A673 (cell line): ENCODE data around the gene SUSD5. TPM values are rescaled to one million over a fixed set of nuclear protein-coding genes. Genes with fewer than 3 reads are reported as not detected.

Source experiments
- BruUV-seq: library from RNA; stranded (reverse); fragments of 400-500 nt; replicated peaks from 2 replicates; lab custom pipeline; 2021; lab: Mats Ljungman, UMichigan
- CTCF ChIA-PET: fragments of 300-600 bp; sonication (Branson Sonifier 250); formaldehyde crosslinking; loops from one replicate; lab custom pipeline; 2022; ENCODE audit warnings: antibody characterized with exemption; lab: Charles Lee
- POLR2A ChIA-PET: fragments of 300-600 bp; sonication (Branson Sonifier 250); formaldehyde crosslinking; loops from one replicate; lab custom pipeline; 2022; ENCODE audit warnings: antibody characterized with exemption; ENCODE audit not compliant: low non-redundant PET; lab: Charles Lee
- DNase-seq: peaks from one replicate; pipeline ENCODE4 v3.0.0-alpha.2; 2015; ENCODE audit warnings: low spot score
- H3K27ac ChIP-seq: fragments of 200-600 bp; sonication (generic); 2 replicates; pipeline ENCODE4 v1.5.1; 2016; ENCODE audit warnings: mixed run types, low read depth, mild to moderate bottlenecking, mixed read lengths, antibody characterized with exemption, low read length; ENCODE audit not compliant: poor library complexity, severe bottlenecking
- H3K27me3 ChIP-seq: fragments of 200-600 bp; sonication (generic); replicated peaks from 2 replicates; pipeline ENCODE4 v1.6.1; 2017; ENCODE audit warnings: mixed run types, low read depth, mild to moderate bottlenecking, mixed read lengths, antibody characterized with exemption, low read length; ENCODE audit not compliant: insufficient read depth, poor library complexity
- H3K36me3 ChIP-seq: fragments of 200-600 bp; sonication (generic); 2 replicates; pipeline ENCODE4 v1.6.1; 2016; ENCODE audit warnings: mixed run types, mild to moderate bottlenecking, mixed read lengths, antibody characterized with exemption, low read length; ENCODE audit not compliant: insufficient read depth, poor library complexity, severe bottlenecking
- H3K4me1 ChIP-seq: fragments of 200-600 bp; sonication (generic); 2 replicates; pipeline ENCODE4 v1.6.1; 2017; ENCODE audit warnings: mixed run types, mild to moderate bottlenecking, mixed read lengths, antibody characterized with exemption, low read length; ENCODE audit not compliant: insufficient read depth, poor library complexity, severe bottlenecking
- H3K4me3 ChIP-seq: fragments of 200-600 bp; sonication (generic); 2 replicates; pipeline ENCODE4 v1.5.1; 2016; ENCODE audit warnings: low read depth, mixed run types, mild to moderate bottlenecking, mixed read lengths, low read length; ENCODE audit not compliant: poor library complexity, severe bottlenecking
- H3K9me3 ChIP-seq: fragments of 200-600 bp; sonication (generic); 2 replicates; pipeline ENCODE4 v1.6.1; 2016; ENCODE audit warnings: mixed run types, low read depth, mild to moderate bottlenecking, mixed read lengths, antibody characterized with exemption, low read length; ENCODE audit not compliant: poor library complexity, severe bottlenecking
- CTCF ChIP-seq: fragments of 300-800, 200-600 bp; sonication (generic); conservative IDR thresholded peaks from 2 replicates; pipeline ENCODE4 v1.5.1; 2017; ENCODE audit warnings: low read depth, mild to moderate bottlenecking, antibody characterized with exemption, low read length, moderate library complexity, mixed read lengths
- EZH2 ChIP-seq: fragments of 200-600 bp; sonication (generic); IDR thresholded peaks from 2 replicates; pipeline ENCODE4 v1.6.1; 2017; ENCODE audit warnings: borderline replicate concordance, low read depth, mild to moderate bottlenecking, mixed read lengths, antibody characterized with exemption, low read length; ENCODE audit not compliant: poor library complexity, severe bottlenecking
- intact Hi-C: fragments of 100-400 bp; cut with micrococcal nuclease; formaldehyde crosslinking; loops from one replicate; pipeline ENCODE4 v1.10.0; 2022; ENCODE audit not compliant: unreplicated experiment
- total RNA-seq: library from RNA; stranded (reverse); gene quantifications from 2 replicates; pipeline ENCODE4 v1.2.3, GENCODE V29; 2021

Gene SUSD5
- total RNA-seq, 1 experiment from 2014 or later, result 0.97 TPM

GRCh38 chr3:33137691-33138090 is 80.9 kb downstream of the SUSD5 start:
- Histone ChIP-seq H3K4me3 (no peak overlapping the region), H3K36me3 (peaks cover 41% of the 10 kb centered on the region), H3K27me3 (no peaks in the 10 kb centered on the region), H3K9me3 (no peaks in the 10 kb centered on the region), H3K4me1 (no peaks in the 10 kb centered on the region), H3K27ac (no peak overlapping the region)
- TF ChIP-seq CTCF (no peak), EZH2 (no peak)
- BruUV-seq, result no TSS peak
- POLR2A ChIA-PET, result no interaction called here
- CTCF ChIA-PET, result no interaction called here
- intact Hi-C loops, result loop anchor here (10.0 kb wide), 1 partner anchor 577 kb away; the partner anchor contains the start of gene CLASP2
- no peak for DNase-seq

- TF ChIP-seq CTCF (no peak), EZH2 (no peak)
- no peaks in the 10 kb centered on the region for H3K9me3 ChIP-seq
- no peak for DNase-seq
- H3K27me3 ChIP-seq, result no peaks in the 10 kb centered on the region
- CTCF ChIA-PET, result no interaction called here
- no peak overlapping the region for H3K27ac ChIP-seq
- H3K4me1 ChIP-seq, result no peaks in the 10 kb centered on the region
- no TSS peak for BruUV-seq
- H3K36me3 ChIP-seq, result peaks cover 49% of the 10 kb centered on the region
- no peak overlapping the region for H3K4me3 ChIP-seq
- POLR2A ChIA-PET, result no interaction called here
- intact Hi-C loops, result loop anchor here (10.0 kb wide), 1 partner anchor 581 kb away; the partner anchor contains the start of gene CLASP2
These were observed 84.5 kb downstream of the SUSD5 start for GRCh38 chr3:33134026-33134625.

DNA sequence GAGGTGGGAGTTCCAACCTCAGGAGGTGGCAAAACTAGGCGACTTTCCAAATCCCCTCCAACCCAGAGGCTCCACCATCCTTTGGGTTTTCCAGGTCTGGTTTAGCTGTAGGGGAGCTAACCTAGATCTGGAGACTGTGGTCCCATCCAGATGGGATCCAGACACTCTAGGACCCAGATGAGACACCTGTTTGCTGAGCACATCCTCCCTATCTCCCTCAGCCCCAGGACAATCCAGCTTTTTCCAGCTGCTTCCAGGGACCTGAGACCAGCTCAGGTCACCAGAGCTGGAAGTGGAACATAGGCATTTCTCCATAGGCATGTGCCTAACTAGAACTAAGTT is 86.6 kb downstream of the SUSD5 start:
- no peaks in the 10 kb centered on the region for H3K4me1 ChIP-seq
- intact Hi-C loops, result loop anchor here (10.0 kb wide), 1 partner anchor 583 kb away; the partner anchor contains the start of gene CLASP2
- no peaks in the 10 kb centered on the region for H3K9me3 ChIP-seq
- no peak overlapping the region for H3K4me3 ChIP-seq
- H3K27ac ChIP-seq, result no peak overlapping the region
- CTCF ChIA-PET, result interaction anchor here (0.5 to 1.5 kb wide), 4 partner anchors 241 to 655 kb away, joined by 4 to 83 read pairs (median 12); no protein-coding TSS in a partner anchor
- POLR2A ChIA-PET, result no interaction called here
- TF ChIP-seq EZH2 (no peak), CTCF (no peak)
- peaks cover 49% of the 10 kb centered on the region for H3K36me3 ChIP-seq
- no peak for DNase-seq
- no TSS peak for BruUV-seq
- H3K27me3 ChIP-seq, result no peaks in the 10 kb centered on the region
